K562 (cell line): ENCODE results near the gene CAPN8. TPM values are rescaled to one million over a fixed set of nuclear protein-coding genes. Genes with fewer than 3 reads are reported as not detected.

ENCODE experiments used
- ATAC-seq: fragments of 200-7000 bp; cut with Tn5 transposase; 3 replicates; pipeline ENCODE4 v1.9.1; 2020; ENCODE audit warnings: moderate library complexity
- BruUV-seq: library from RNA; stranded (reverse); fragments of 400-500 nt; replicated peaks from 2 replicates; lab custom pipeline; 2021; lab: Mats Ljungman, UMichigan
- CTCF ChIA-PET: fragments of 300-600 bp; formaldehyde crosslinking; extraction: SDS; loops from one replicate; lab custom pipeline; 2021; ENCODE audit warnings: low intra/inter-chr PET ratio; lab: Yijun Ruan, JAX
- POLR2A ChIA-PET: fragments of 300-600, 350-650 bp; sonication (Branson Sonifier 250); formaldehyde crosslinking; extraction: SDS; loops from one replicate; lab custom pipeline; 2021; ENCODE audit warnings: antibody characterized with exemption, inconsistent platforms; lab: Yijun Ruan, JAX
- DNase-seq, 4 experiments: peaks; one replicate each; pipeline versions ENCODE4 v3.0.0 to v3.0.0-alpha.2; 2011 to 2018; ENCODE audit warnings: low spot score in 3 of 4, mixed read lengths in 3 of 4; ENCODE audit errors: extremely low read depth in 1 of 4
- FAIRE-seq: peaks from 2 replicates; lab custom pipeline; 2011; peaks lifted over from hg19 to GRCh38; lab: Jason Lieb, UNC
- H2AFZ ChIP-seq: 2 replicates; pipeline ENCODE4 v1.6.0; 2011; ENCODE audit warnings: low read depth, low read length, control low read depth, inconsistent platforms
- H3K27ac ChIP-seq: fragments of 200-600 bp; 3 replicates; pipeline ENCODE4 v1.8.0; 2011; ENCODE audit warnings: low read depth, mild to moderate bottlenecking, control low read depth, inconsistent platforms, low read length, moderate library complexity, mixed read lengths; ENCODE audit errors: extremely low read depth
- H3K27me3 ChIP-seq, 2 experiments: fragments of 300-600 bp in 1 of 2; 2 replicates in 1 of 2; 3 replicates in 1 of 2; pipeline versions ENCODE4 v1.6.0 to v1.8.0; 2011; ENCODE audit warnings: inconsistent platforms in 2 of 2, low read length in 2 of 2, mild to moderate bottlenecking in 1 of 2, mixed read lengths in 1 of 2, moderate library complexity in 1 of 2; ENCODE audit not compliant: control insufficient read depth in 2 of 2, insufficient read depth in 2 of 2
- H3K36me3 ChIP-seq: fragments of 300-600 bp; 3 replicates; pipeline ENCODE4 v1.8.0; 2011; ENCODE audit warnings: mild to moderate bottlenecking, low read length, inconsistent platforms; ENCODE audit not compliant: control insufficient read depth, insufficient read depth
- H3K4me1 ChIP-seq, 2 experiments: fragments of 200-600 bp in 1 of 2; replicated peaks in 1 of 2; 2 replicates in 1 of 2; 3 replicates in 1 of 2; pipeline versions ENCODE4 v1.5.1 to v1.8.0; 2011; ENCODE audit warnings: inconsistent platforms in 2 of 2, low read length in 2 of 2, mild to moderate bottlenecking in 1 of 2, mixed read lengths in 1 of 2, moderate library complexity in 1 of 2; ENCODE audit not compliant: control insufficient read depth in 2 of 2, insufficient read depth in 2 of 2
- H3K4me2 ChIP-seq: 2 replicates; pipeline ENCODE4 v1.6.1; 2011; ENCODE audit warnings: low read length, control low read depth, inconsistent platforms, mixed read lengths; ENCODE audit not compliant: insufficient read depth
- H3K4me3 ChIP-seq: fragments of 200-600 bp; sonication (generic), shearing (Covaris generic); 2 replicates; pipeline ENCODE4 v1.5.1; 2016; ENCODE audit warnings: control low read depth, inconsistent platforms
- H3K79me2 ChIP-seq: fragments of 200-600 bp; 3 replicates; pipeline ENCODE4 v1.8.0; 2011; ENCODE audit warnings: low read length, inconsistent platforms; ENCODE audit not compliant: control insufficient read depth, insufficient read depth
- H3K9ac ChIP-seq, 2 experiments: 2 replicates each; pipeline versions ENCODE4 v1.6.0 to v1.6.1; 2011; ENCODE audit warnings: low read depth in 2 of 2, low read length in 2 of 2, control low read depth in 1 of 2, inconsistent platforms in 1 of 2, mild to moderate bottlenecking in 1 of 2, mixed read lengths in 1 of 2; ENCODE audit not compliant: insufficient read depth in 1 of 2
- H3K9me1 ChIP-seq: one replicate; pipeline ENCODE4 v1.6.0; 2011; ENCODE audit warnings: inconsistent platforms, mild to moderate bottlenecking, low read length, moderate library complexity; ENCODE audit not compliant: control insufficient read depth, insufficient read depth
- H3K9me3 ChIP-seq: replicated peaks from 2 replicates; pipeline ENCODE4 v1.5.1; 2011; ENCODE audit warnings: low read depth, low read length, inconsistent platforms; ENCODE audit not compliant: control insufficient read depth, insufficient read depth
- H4K20me1 ChIP-seq: replicated peaks from 2 replicates; pipeline ENCODE4 v1.6.1; 2011; ENCODE audit warnings: low read length, inconsistent platforms, mixed read lengths; ENCODE audit not compliant: control insufficient read depth, insufficient read depth
- BACH1 ChIP-seq: fragments of 200-800 bp; sonication (Bioruptor generic); IDR thresholded peaks from 2 replicates; pipeline ENCODE4 v1.6.1; 2016; ENCODE audit warnings: missing genetic modification characterization, missing compliant biosample characterization
- CAMTA2 ChIP-seq: fragments of 250-450 bp; sonication (Bioruptor Pico); conservative IDR thresholded peaks from 2 replicates; pipeline ENCODE4 v1.5.1; 2022
- DPF2 ChIP-seq: fragments of 450-650 bp; IDR thresholded peaks from 2 replicates; pipeline ENCODE4 v1.6.1; 2016
- RAD51 ChIP-seq: fragments of 450-650 bp; IDR thresholded peaks from 2 replicates; pipeline ENCODE4 v1.7.1; 2016; ENCODE audit warnings: low read depth, mild to moderate bottlenecking, borderline replicate concordance
- RB1 ChIP-seq: fragments of 450-650 bp; IDR thresholded peaks from 2 replicates; pipeline ENCODE4 v1.6.1; 2017; ENCODE audit warnings: low read depth, mild to moderate bottlenecking
- SLC30A9 ChIP-seq: fragments of 250-450 bp; sonication (Bioruptor Pico); IDR thresholded peaks from 2 replicates; pipeline ENCODE4 v1.8.0; 2022; ENCODE audit warnings: mild to moderate bottlenecking, moderate library complexity
- XRCC4 ChIP-seq: IDR thresholded peaks from one replicate; pipeline ENCODE4 v1.6.1; 2011; ENCODE audit not compliant: insufficient read depth, insufficient read length; ENCODE audit errors: extremely low read depth
- WGBS: fragments of 100-300 bp; shearing (Covaris generic); methylation state at CpG from one replicate; pipeline ENCODE4 v1.1.6; 2016; ENCODE audit warnings: low coverage, mixed read lengths; ENCODE audit not compliant: insufficient coverage; ENCODE audit errors: missing lambda C conversion rate; 5-methylcytosine and 5-hydroxymethylcytosine counted together
- in situ Hi-C: fragments of 300-500 bp; cut with MboI; formaldehyde crosslinking; loops from 4 replicates; pipeline ENCODE4 v1.15.0; 2018; ENCODE audit warnings: inconsistent platforms, mixed read lengths
- intact Hi-C: fragments of 100-400 bp; cut with micrococcal nuclease; formaldehyde crosslinking; loops from 2 replicates; pipeline ENCODE4 v1.14.2; 2022
- polyA plus RNA-seq, 8 experiments: library from polyadenylated mRNA; depleted of rRNA in 4 of 8; stranded (reverse) in 5 of 8; unstranded in 3 of 8; fragments of >200 nt; fragmentation: Nextera tagmentation in 2 of 8; fragmentation: Illumina TruSeq in 1 of 8; extraction: Ambion mirVana in 2 of 8; extraction: Trizol in 1 of 8; gene quantifications; 2 replicates each; pipeline versions ENCODE4 v1.2.1 to v1.2.3, GENCODE V29; 2011 to 2014; ENCODE audit warnings: inconsistent platforms in 1 of 8, missing spikeins in 1 of 8
- total RNA-seq, 7 experiments: library from RNA; depleted of rRNA in 6 of 7; stranded (reverse); fragments of >200 nt in 6 of 7; fragmentation: Illumina TruSeq in 2 of 7; extraction: Trizol in 2 of 7; gene quantifications; 2 replicates each; pipeline versions ENCODE4 v1.2.1 to v1.2.3, GENCODE V29; 2011 to 2021; ENCODE audit warnings: low replicate concordance in 1 of 7
- TF ChIP-seq, protein P1 (sequence below): fragments of 450-650 bp; IDR thresholded peaks from 2 replicates; pipeline ENCODE4 v1.6.1; 2016; ENCODE audit warnings: mild to moderate bottlenecking

Gene CAPN8
- total and polyA plus RNA-seq, 9 of the 15 experiments (the other 6 are each of a cell fraction or from before 2014, with no cell fraction given): 0.06 TPM; not detected in 8

DNA sequence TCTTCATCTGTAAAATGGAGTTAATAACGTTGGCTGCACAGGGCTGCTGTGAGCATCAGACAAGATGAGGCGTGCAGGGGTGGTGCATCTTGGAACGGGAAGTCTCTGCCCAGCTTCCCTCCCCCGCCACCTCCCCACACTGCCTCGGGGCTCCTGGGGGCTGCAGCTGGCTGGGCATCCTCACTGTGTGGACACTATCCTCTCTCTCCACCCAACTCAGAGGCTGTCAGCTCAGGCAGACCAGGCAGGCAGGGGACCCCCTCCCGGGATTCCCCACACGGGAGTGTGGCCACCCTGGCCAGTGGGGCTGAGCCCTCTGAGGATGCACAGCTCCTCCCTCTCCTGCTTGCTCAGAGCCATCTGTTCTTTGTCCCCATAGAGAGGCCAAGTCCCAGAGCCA is 149.6 kb downstream of the CAPN8 start:
- in situ Hi-C loops: no loop called here
- no peak overlapping the region for H3K27ac ChIP-seq
- CTCF ChIA-PET: no interaction called here

More for the DNA sequence above, 149.6 kb downstream of the CAPN8 start:
- TF ChIP-seq, protein P1, sequence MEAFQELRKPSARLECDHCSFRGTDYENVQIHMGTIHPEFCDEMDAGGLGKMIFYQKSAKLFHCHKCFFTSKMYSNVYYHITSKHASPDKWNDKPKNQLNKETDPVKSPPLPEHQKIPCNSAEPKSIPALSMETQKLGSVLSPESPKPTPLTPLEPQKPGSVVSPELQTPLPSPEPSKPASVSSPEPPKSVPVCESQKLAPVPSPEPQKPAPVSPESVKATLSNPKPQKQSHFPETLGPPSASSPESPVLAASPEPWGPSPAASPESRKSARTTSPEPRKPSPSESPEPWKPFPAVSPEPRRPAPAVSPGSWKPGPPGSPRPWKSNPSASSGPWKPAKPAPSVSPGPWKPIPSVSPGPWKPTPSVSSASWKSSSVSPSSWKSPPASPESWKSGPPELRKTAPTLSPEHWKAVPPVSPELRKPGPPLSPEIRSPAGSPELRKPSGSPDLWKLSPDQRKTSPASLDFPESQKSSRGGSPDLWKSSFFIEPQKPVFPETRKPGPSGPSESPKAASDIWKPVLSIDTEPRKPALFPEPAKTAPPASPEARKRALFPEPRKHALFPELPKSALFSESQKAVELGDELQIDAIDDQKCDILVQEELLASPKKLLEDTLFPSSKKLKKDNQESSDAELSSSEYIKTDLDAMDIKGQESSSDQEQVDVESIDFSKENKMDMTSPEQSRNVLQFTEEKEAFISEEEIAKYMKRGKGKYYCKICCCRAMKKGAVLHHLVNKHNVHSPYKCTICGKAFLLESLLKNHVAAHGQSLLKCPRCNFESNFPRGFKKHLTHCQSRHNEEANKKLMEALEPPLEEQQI: no peak
- TF ChIP-seq RAD51 (no peak), RB1 (no peak), DPF2 (no peak), BACH1 (tag) (no peak), SLC30A9 (CRISPR knock-in tag) (no peak), CAMTA2 (CRISPR knock-in tag) (no peak), XRCC4 (no peak)
- BruUV-seq: no TSS peak
- Histone ChIP-seq H3K9me3 (no peaks in the 10 kb centered on the region; the same call in 1 of the 2 replicates), H3K4me3 (no peak overlapping the region), H4K20me1 (no peaks in the 10 kb centered on the region), H3K27me3 (peaks cover 5 to 25% of the 10 kb centered on the region in 2 experiments; a peak in 3 of 5 replicates), H2AFZ (no peak overlapping the region), H3K79me2 (no peaks in the 10 kb centered on the region), H3K9ac (no peak overlapping the region), H3K4me2 (no peak overlapping the region), H3K36me3 (no peaks in the 10 kb centered on the region), H3K9me1 (no peaks in the 10 kb centered on the region), H3K4me1 (peaks cover 0 to 3% of the 10 kb centered on the region in 2 experiments; a peak in 1 of 5 replicates)
- POLR2A ChIA-PET: interaction anchor here (1.0 kb wide), 1 partner anchor 16 kb away, joined by 3 read pairs; no protein-coding TSS in a partner anchor
- DNase-seq (no peak), FAIRE-seq (no peak), ATAC-seq (no peak; the same call in 2 of the 3 replicates)
- 0% methylated on average over 7 of the region's 7 CpGs for WGBS
- intact Hi-C loops: no loop called here
